OCI-LY7 (cell line): ENCODE results near the gene TTC7B.

Experiments used
- CTCF ChIP-seq: fragments of 200-600 bp; sonication (generic); conservative IDR thresholded peaks from 2 replicates; pipeline ENCODE4 v1.5.1; 2014; ENCODE audit warnings: mild to moderate bottlenecking, antibody characterized with exemption, low read length, moderate library complexity, mixed read lengths
- EZH2phosphoT487 ChIP-seq: fragments of 200-600 bp; sonication (generic); IDR thresholded peaks from 2 replicates; pipeline ENCODE4 v1.6.1; 2018; ENCODE audit warnings: low read depth, borderline replicate concordance, mild to moderate bottlenecking, mixed run types, antibody characterized with exemption, low read length, moderate library complexity, mixed read lengths

- TF ChIP-seq CTCF (no peak), EZH2phosphoT487 (no peak)
These were observed 295.9 kb downstream of the TTC7B start for GRCh38 chr14:90520326-90520725.
